Cardiac muscle cell (in vitro differentiated cells and primary cell): Measurements from ENCODE around the gene ABHD15. TPM values are rescaled to one million over a fixed set of nuclear protein-coding genes. Genes with fewer than 3 reads are reported as not detected.

Experiments
- DNase-seq, 2 donors: peaks; one replicate each; pipeline versions ENCODE4 v3.0.0 to v3.0.0-alpha.2; 2010 to 2017; ENCODE audit warnings: low read depth in 1 of 2, low spot score in 1 of 2
- H3K27ac ChIP-seq: fragments of 200-600 bp; sonication (generic); 2 replicates; pipeline ENCODE4 v1.5.1; 2016
- H3K27me3 ChIP-seq: fragments of 200-600 bp; sonication (generic); 2 replicates; pipeline ENCODE4 v1.6.0; 2016; ENCODE audit warnings: control low read depth
- H3K36me3 ChIP-seq: fragments of 200-600 bp; sonication (generic); 2 replicates; pipeline ENCODE4 v1.5.1; 2016; ENCODE audit warnings: control low read depth
- H3K4me1 ChIP-seq: fragments of 200-600 bp; sonication (generic); 2 replicates; pipeline ENCODE4 v1.8.1; 2017; ENCODE audit warnings: low read depth, mild to moderate bottlenecking, mixed run types
- H3K4me3 ChIP-seq: fragments of 200-600 bp; sonication (generic); 2 replicates; pipeline ENCODE4 v1.5.1; 2016; ENCODE audit warnings: mild to moderate bottlenecking
- H3K9me3 ChIP-seq: fragments of 200-600 bp; sonication (generic); 2 replicates; pipeline ENCODE4 v1.5.1; 2017; ENCODE audit warnings: low read depth, mild to moderate bottlenecking, control low read depth
- CTCF ChIP-seq: IDR thresholded peaks from 2 replicates; pipeline ENCODE4 v1.5.1; 2012; ENCODE audit warnings: low read depth, mild to moderate bottlenecking, low read length
- polyA plus RNA-seq: library from polyadenylated mRNA; unstranded; fragments of >200 nt; fragmentation: Nextera tagmentation; extraction: Ambion mirVana; gene quantifications from 2 replicates; pipeline ENCODE4 v1.2.1, GENCODE V29; 2016
- total RNA-seq: library from RNA; depleted of rRNA; stranded (reverse); fragments of >200 nt; gene quantifications from 2 replicates; pipeline ENCODE4 v1.2.3, GENCODE V29; 2016

ABHD15 gene
- total and polyA plus RNA-seq, 2 experiments from 2014 or later, result 4.8 to 5.8 TPM

- Histone ChIP-seq H3K27me3 (no peaks in the 10 kb centered on the region), H3K9me3 (no peaks in the 10 kb centered on the region), H3K27ac (no peak overlapping the region), H3K4me3 (no peak overlapping the region), H3K4me1 (peaks cover 13% of the 10 kb centered on the region), H3K36me3 (peaks cover 10% of the 10 kb centered on the region)
- TF ChIP-seq CTCF, result no peak
- no peak for DNase-seq
Measured at GRCh38 chr17:29573871-29574731, 7.3 kb upstream of the ABHD15 start.

GRCh38 chr17:29573558-29573869 is 6.7 kb upstream of the ABHD15 start:
- H3K36me3 ChIP-seq, result peaks cover 10% of the 10 kb centered on the region
- no peak for DNase-seq
- peaks cover 14% of the 10 kb centered on the region for H3K4me1 ChIP-seq

GRCh38 chr17:29572691-29573557 is 6.1 kb upstream of the ABHD15 start:
- H3K27me3 ChIP-seq, result no peaks in the 10 kb centered on the region
- no peak overlapping the region for H3K27ac ChIP-seq
- no peaks in the 10 kb centered on the region for H3K9me3 ChIP-seq
- H3K4me1 ChIP-seq, result peaks cover 14% of the 10 kb centered on the region
- DNase-seq, result peak; percentile 80 to 82
- TF ChIP-seq CTCF, result peak; percentile 71
- no peak overlapping the region for H3K4me3 ChIP-seq
- peaks cover 10% of the 10 kb centered on the region for H3K36me3 ChIP-seq

More at GRCh38 chr17:29573558-29573869, 6.7 kb upstream of the ABHD15 start:
- no peak overlapping the region for H3K4me3 ChIP-seq
- TF ChIP-seq CTCF, result no peak
- no peak overlapping the region for H3K27ac ChIP-seq
- no peaks in the 10 kb centered on the region for H3K9me3 ChIP-seq
- no peaks in the 10 kb centered on the region for H3K27me3 ChIP-seq

GRCh38 chr17:29571883-29572681 is 5.2 kb upstream of the ABHD15 start:
- Histone ChIP-seq H3K27me3 (no peaks in the 10 kb centered on the region), H3K27ac (no peak overlapping the region), H3K36me3 (peaks cover 10% of the 10 kb centered on the region), H3K4me1 (peaks cover 14% of the 10 kb centered on the region), H3K9me3 (no peaks in the 10 kb centered on the region), H3K4me3 (no peak overlapping the region)
- DNase-seq, result no peak
- no peak for TF ChIP-seq CTCF

GRCh38 chr17:29571486-29571882 is 4.6 kb upstream of the ABHD15 start:
- no peak for TF ChIP-seq CTCF
- no peak for DNase-seq
- no peak overlapping the region for H3K4me3 ChIP-seq
- H3K9me3 ChIP-seq, result no peaks in the 10 kb centered on the region
- no peak overlapping the region for H3K27ac ChIP-seq
- H3K36me3 ChIP-seq, result peaks cover 8% of the 10 kb centered on the region
- H3K4me1 ChIP-seq, result peaks cover 14% of the 10 kb centered on the region
- H3K27me3 ChIP-seq, result peaks cover 2% of the 10 kb centered on the region
